ENCODE measurements around the gene PARVB. TPM values are rescaled to one million over a fixed set of nuclear protein-coding genes. Genes with fewer than 3 reads are reported as not detected.

Gene PARVB
- total and polyA plus RNA-seq, 12 donors = 46.7 to 201 (median 91.2) TPM

DNA sequence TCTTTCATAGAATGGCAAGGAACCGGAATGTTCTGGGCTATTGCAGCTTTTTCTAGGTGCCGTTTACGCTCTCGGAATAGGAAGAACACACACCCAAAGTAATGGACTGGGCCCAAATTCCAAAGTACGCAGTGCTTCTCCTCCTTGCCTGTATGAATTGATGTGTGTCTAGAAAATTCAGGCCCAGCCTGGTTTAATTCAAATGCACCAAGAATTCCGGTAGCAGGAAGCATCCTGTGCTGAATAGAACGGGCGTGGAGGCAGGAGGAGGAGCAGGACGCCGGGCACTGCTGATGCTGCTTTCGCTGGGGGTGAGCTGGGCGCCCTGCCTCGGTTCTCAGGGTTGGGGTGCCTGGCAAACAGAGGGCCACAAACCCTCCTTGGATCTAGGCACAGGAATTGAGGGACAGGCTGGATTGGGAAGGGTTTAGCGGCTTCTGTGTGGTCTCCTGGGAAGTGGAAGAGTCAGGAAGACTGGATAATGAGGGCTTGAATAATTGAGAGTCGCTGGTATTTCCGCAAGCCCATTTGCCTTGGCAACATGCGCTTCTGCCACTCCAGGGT lies 2.0 kb downstream of the PARVB start:
- H3K4me1 ChIP-seq = peaks cover 16 to 87% (median 79%) of the 10 kb centered on the region in 9 donors
- 62 to 66% methylated on average over 17 of the region's 17 CpGs for WGBS, 2 donors

DNA sequence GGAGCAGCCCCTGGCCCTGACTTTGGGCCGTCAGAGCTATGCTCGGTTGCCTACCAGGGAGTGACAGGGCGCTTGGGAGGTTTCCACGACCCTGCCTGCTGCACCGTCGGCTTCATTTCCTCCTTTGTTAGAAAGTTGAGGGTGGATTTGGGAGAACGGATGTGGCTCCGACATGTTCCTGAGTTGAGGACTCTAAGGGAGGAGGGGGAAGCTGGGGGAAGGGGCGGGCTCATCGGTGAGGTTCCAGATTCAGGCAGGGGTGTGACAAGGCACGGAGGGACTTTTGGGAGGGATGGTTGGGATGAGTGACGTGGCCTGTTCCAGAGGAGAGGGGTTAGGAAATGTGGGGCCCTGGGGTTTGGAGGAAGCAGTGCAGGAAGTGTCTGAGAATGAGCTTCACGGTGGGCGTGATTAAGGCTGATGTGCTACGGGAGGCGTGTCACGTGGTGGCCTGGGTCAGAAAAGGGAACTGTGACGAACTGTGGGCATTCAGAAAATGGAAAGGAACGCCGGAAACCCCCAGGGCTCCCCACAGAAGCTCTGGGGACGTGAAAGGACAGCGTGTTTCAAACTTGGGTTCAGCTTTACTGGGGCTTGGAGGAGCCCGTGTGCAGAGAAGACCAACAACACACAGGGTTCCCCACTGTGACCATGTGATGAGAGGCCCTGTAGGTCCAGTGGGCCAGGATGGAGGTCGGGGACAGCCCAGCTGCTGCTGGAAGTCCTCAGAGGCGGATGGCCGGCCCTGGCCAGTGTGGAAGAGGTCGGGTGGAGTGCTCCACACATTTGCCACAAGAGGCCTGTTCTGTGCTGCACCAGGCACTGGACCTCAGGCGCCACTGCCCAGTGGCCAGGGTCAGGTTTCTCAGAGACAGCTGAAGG lies 2.8 kb downstream of the PARVB start:
- Histone ChIP-seq H3K27ac (peak overlapping the region; percentile 93 to 98 (median 95)), H3K27me3 (no peaks in the 10 kb centered on the region), H3K4me3 (peak overlapping the region in 9 of 10 donors; percentile 16 to 80 (median 66)), H3K4me1 (peaks cover 16 to 91% (median 86%) of the 10 kb centered on the region in 9 donors), H3K36me3 (no peaks in the 10 kb centered on the region), H3K9me3 (no peaks in the 10 kb centered on the region)
- WGBS, 2 donors = 44 to 50% methylated on average over 28 of the region's 28 CpGs
- peak; percentile 72 to 88 for DNase-seq
- peak; percentile 52 to 87 (median 74) for ATAC-seq
- intact Hi-C loops (cut with DNase I) = loop anchor here in 3 of 10 donors (2.0 to 10.0 kb wide), 4 partner anchors 40 to 58 kb away; no protein-coding TSS in a partner anchor
- TF ChIP-seq, protein P1, sequence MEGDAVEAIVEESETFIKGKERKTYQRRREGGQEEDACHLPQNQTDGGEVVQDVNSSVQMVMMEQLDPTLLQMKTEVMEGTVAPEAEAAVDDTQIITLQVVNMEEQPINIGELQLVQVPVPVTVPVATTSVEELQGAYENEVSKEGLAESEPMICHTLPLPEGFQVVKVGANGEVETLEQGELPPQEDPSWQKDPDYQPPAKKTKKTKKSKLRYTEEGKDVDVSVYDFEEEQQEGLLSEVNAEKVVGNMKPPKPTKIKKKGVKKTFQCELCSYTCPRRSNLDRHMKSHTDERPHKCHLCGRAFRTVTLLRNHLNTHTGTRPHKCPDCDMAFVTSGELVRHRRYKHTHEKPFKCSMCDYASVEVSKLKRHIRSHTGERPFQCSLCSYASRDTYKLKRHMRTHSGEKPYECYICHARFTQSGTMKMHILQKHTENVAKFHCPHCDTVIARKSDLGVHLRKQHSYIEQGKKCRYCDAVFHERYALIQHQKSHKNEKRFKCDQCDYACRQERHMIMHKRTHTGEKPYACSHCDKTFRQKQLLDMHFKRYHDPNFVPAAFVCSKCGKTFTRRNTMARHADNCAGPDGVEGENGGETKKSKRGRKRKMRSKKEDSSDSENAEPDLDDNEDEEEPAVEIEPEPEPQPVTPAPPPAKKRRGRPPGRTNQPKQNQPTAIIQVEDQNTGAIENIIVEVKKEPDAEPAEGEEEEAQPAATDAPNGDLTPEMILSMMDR (IDR thresholded peaks at IDR 0.05) = no peak

More for the DNA sequence above, 2.0 kb downstream of the PARVB start:
- DNase-seq = no peak
- peak overlapping the region in 9 of 10 donors; percentile 10 to 80 (median 66) for H3K4me3 ChIP-seq
- peak in 7 of 8 donors; percentile 2 to 52 (median 38) for ATAC-seq
- no peaks in the 10 kb centered on the region for H3K27me3 ChIP-seq
- intact Hi-C loops (cut with DNase I) = loop anchor here in 3 of 10 donors (2.0 to 10.0 kb wide), 4 partner anchors 41 to 59 kb away; no protein-coding TSS in a partner anchor
- TF ChIP-seq, protein P1 (IDR thresholded peaks at IDR 0.05) = no peak
- H3K27ac ChIP-seq = peak overlapping the region; percentile 93 to 98 (median 95)
- no peaks in the 10 kb centered on the region for H3K9me3 ChIP-seq
- H3K36me3 ChIP-seq = no peaks in the 10 kb centered on the region

DNA sequence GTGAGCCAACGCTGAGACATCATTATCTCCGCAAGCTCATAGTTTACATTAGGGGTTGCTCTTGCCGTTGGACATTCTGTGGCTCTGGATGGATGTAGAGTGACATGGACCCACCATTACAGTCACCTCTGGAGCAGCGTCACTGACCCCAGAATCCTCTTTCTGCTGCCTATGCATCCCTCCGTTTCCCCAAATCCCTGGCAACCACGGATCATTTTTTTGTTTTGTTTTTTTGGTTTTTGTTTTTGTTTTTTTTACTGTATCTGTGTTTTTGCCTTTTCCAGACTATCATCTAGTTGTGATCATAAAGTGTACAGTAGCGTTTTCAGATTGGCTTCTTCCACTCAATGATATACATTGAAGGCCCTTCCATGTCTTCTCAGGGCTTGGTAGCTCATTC lies 4.0 kb downstream of the PARVB start:
- TF ChIP-seq, protein P1 (IDR thresholded peaks at IDR 0.05) = no peak
- no peak for DNase-seq
- no peaks in the 10 kb centered on the region for H3K36me3 ChIP-seq
- H3K27ac ChIP-seq = peak overlapping the region in 9 of 10 donors; percentile 93 to 98 (median 95)
- H3K4me1 ChIP-seq = peaks cover 12 to 92% (median 82%) of the 10 kb centered on the region in 9 donors
- no peak for ATAC-seq
- 79 to 86% methylated on average over 7 of the region's 7 CpGs for WGBS, 2 donors
- intact Hi-C loops (cut with DNase I) = loop anchor here in 3 of 10 donors (5.0 to 10.0 kb wide), 3 partner anchors 39 to 57 kb away; no protein-coding TSS in a partner anchor
- no peak overlapping the region for H3K4me3 ChIP-seq
- peaks cover 0 to 4% (median 0%) of the 10 kb centered on the region in 11 donors for H3K9me3 ChIP-seq
- H3K27me3 ChIP-seq = no peaks in the 10 kb centered on the region

DNA sequence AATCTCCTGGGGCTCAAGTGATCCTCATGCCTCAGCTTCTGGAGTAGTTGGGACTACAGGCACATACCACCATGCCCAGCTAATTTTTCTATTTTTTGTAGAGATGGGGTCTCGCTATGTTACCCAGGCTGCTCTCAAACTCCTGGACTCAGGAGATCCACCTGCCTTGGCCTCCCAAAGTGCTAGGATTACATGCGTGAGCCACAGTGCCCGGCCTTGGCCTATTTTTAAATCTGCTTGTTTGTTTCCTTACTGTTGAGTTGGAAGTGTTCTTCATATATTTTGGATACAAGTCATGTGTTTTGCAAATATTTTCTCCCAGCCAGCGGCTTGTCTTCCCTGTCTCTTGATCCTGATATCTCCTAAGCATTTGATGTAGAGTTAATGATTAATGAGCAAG lies 5.0 kb downstream of the PARVB start:
- intact Hi-C loops (cut with DNase I) = loop anchor here in 3 of 10 donors (5.0 to 10.0 kb wide), 3 partner anchors 38 to 56 kb away; no protein-coding TSS in a partner anchor
- Histone ChIP-seq H3K4me1 (peaks cover 8 to 93% (median 81%) of the 10 kb centered on the region in 9 donors), H3K27me3 (no peaks in the 10 kb centered on the region), H3K36me3 (no peaks in the 10 kb centered on the region), H3K27ac (peak overlapping the region; percentile 11 to 98 (median 94)), H3K4me3 (no peak overlapping the region), H3K9me3 (peaks cover 0 to 4% (median 0%) of the 10 kb centered on the region in 11 donors)
- ATAC-seq (no peak), DNase-seq (no peak)
- WGBS, 2 donors = 76 to 89% methylated on average over 4 of the region's 4 CpGs
- TF ChIP-seq, protein P1 (IDR thresholded peaks at IDR 0.05) = no peak

Measured in heart right ventricle (tissue), 16 donors.